SKM-1 treated with dmso at 0.1 percent for 144 hours (cell line): ENCODE data around the gene UBE2B.
A peak's percentile ranks its signal among the peaks of the same experiment; 100 is the strongest.
"Not testable (repeated sequence)": the region's sequence is repeated elsewhere in the genome, so short reads cannot be mapped to it uniquely, and the experiment has no call there.

Experiments
- DNase-seq: peaks from one replicate; lab custom pipeline; 2025; ENCODE audit not compliant: unreplicated experiment; lab: John Stamatoyannopoulos, UW

Gene UBE2B

GRCh38 chr5:134370871-134371833 is at the start of gene UBE2B:
TSS of gene UBE2B (plus strand) at chr5:134371569. CDS start at chr5:134371596, 27 bp downstream.
- peak; percentile 98 for DNase-seq

- DNase-seq: no peak
These were observed 44.0 kb upstream of the UBE2B start for GRCh38 chr5:134327327-134327726.

GRCh38 chr5:134328619-134329018 is 42.8 kb upstream of the UBE2B start:
- no peak for DNase-seq

GRCh38 chr5:134336833-134337232 is 34.5 kb upstream of the UBE2B start:
- not testable (repeated sequence) for DNase-seq

- DNase-seq: not testable (repeated sequence)
These were observed 27.9 kb upstream of the UBE2B start for GRCh38 chr5:134343500-134343899.

- DNase-seq: not testable (repeated sequence)
These were observed 25.9 kb upstream of the UBE2B start for GRCh38 chr5:134345476-134345875.

DNA sequence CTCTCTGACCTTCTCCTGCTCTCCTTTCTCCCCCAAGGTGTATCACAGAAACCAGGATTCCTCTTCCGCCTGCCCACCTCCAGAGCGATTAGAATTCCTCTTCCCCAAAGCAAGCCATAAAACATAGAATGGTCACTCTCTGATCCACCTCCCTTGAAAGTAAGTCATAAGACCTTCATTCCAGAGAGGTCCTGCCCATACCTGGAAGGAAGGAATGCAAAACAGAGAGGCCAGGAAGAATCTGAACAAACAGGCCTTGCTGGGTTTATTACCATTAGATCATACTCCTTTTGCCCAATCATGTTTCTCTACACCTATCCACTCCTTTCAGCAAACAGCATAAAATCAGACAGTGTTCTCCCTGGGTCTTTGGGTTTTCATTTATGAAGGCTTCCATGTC is 25.4 kb upstream of the UBE2B start:
- DNase-seq: no peak

- no peak for DNase-seq
These were observed 21.9 kb upstream of the UBE2B start for GRCh38 chr5:134349463-134349862.

DNA sequence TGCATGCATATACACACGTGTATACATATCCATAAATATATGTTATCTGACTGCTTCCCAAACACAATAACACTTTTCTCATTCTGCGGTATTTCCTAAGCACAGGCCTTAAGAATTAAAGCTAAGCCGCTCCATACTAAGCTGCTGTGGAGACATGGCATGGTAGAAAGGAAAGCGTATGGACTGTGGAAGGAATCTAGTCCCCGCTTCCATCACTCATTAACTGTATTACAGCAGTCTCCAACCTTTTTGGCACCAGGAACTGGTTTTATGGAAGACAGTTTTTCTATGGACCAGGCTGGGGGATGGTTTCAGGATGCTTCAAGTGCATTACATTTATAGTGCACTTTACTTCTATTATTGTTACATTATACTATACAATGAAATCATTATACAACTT is 15.7 kb upstream of the UBE2B start:
- no peak for DNase-seq

- no peak for DNase-seq
These were observed 5.8 kb upstream of the UBE2B start for GRCh38 chr5:134365604-134366003.

GRCh38 chr5:134370311-134370870 is 978 bp upstream of the UBE2B start:
- no peak for DNase-seq

GRCh38 chr5:134371834-134372340 is 518 bp downstream of the UBE2B start:
- DNase-seq: peak; percentile 14

- DNase-seq: not testable (repeated sequence)
These were observed 2.3 kb downstream of the UBE2B start for GRCh38 chr5:134373633-134374032.

DNA sequence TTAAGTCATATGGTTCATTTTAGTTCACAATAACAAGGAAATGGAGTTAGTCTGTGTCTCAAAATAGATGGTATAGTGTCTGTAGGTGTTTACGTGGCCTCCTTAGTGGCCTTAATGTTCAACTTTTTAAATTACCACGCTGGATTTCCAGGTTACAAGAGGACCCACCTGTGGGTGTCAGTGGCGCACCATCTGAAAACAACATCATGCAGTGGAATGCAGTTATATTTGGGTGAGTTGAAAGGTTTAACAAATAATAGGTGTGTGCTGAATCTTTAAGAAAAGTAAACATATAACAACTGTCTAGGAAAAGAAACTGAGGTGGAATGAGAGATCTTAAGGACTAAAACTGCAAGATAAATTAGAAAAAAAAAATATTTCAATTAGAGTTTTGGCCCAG is 2.9 kb downstream of the UBE2B start:
- no peak for DNase-seq

GRCh38 chr5:134380346-134380745 is 9.0 kb downstream of the UBE2B start:
- no peak for DNase-seq

DNA sequence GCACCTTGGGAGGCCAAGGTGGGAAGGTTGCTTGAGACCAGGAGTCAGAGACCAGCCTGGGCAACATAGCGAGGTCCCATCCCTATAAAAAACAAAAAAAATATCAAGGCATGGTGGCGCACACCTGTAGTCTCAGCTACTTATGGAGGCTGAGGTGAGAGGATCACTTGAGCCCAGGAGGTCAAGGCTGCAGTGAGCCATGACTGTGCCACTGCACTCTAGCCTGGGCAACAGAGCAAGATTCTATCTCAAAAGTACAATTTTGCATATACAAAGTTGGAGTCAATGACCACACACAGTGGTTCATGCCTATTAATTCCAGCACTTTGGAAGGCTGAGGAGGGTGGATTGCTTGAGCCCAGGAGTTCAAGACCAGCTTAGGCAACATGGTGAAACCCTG is 10.8 kb downstream of the UBE2B start:
- DNase-seq: not testable (repeated sequence)

DNA sequence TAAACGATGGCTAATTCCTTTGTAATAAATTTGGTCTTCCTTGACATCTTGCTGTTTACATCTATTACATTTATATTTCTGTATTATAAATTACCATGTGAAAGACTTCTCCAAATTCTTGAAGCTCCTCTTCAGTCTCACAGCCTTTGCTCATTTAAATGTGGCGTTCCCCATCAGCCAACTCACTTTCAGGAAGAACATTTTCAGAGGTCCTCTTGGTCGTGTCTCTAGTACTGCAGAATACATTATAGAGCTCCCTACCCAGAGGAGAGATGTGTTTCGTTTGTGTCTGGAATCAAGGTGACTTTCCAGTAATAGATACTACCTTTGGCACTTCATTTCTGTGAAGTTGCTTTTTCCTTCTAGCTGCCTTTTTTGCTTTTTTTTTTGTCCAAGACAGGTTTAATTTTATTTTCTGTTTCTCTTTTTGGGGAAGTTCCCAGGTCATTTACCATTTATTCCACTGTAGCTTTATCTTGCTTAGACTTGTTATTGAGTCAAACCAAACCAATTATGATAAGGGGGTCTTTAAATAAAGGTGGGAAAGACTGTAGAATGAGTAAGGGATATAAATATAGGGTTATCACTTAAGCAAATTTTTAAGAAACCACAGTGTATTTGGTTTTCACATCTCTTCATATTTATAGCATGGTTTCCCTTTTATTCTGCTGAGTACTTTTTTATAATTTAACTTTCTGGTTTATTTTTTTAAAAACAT is 12.8 kb downstream of the UBE2B start:
- DNase-seq: no peak

- no peak for DNase-seq
These were observed 16.1 kb downstream of the UBE2B start for GRCh38 chr5:134387443-134387842.

DNA sequence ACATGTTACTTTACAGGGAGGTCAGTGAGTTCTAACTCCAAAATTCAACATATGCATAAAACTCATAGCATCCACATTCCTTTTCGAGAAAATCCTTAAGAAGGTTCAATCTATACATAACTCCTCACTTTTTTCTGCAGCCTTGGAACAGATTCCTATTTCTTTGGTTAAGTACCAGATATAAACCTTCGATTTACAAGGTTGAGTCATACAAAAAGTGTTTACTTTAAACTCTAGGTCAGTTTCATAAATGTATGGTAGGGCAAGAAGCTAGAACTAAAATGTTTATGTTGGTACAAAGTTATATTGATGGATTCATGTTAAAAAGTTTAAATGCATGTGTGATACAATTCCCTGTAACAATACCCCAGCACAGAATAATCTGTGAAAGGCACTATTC is 20.9 kb downstream of the UBE2B start:
- no peak for DNase-seq

DNA sequence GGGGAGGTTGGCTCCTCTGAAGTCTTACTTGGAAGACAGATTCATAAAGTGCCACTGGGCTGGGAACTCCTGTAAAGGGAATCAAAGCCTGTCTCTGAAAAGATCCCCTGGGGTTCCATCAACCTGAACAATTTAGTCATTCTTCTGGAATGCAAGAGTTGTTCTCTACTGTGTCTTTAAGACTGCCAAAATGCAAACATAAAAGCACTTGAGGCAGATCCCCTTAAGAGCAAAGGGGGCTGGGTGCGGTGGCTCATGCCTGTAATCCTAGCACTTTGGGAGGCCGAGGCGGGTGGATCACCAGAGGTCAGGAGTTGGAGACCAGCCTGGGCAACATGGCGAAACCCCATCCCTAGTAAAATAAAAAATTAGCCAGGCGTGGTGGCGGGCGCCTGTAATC is 23.6 kb downstream of the UBE2B start:
- no peak for DNase-seq

- DNase-seq: no peak
These were observed 24.9 kb downstream of the UBE2B start for GRCh38 chr5:134396274-134396673.
